BE2C (cell line): ENCODE results near the gene GH1.
"Not testable (repeated sequence)": the region's sequence is repeated elsewhere in the genome, so short reads cannot be mapped to it uniquely, and the experiment has no call there.

Source experiments
- DNase-seq: peaks from one replicate; pipeline ENCODE4 v3.0.0-alpha.2; 2020
- H3K27me3 ChIP-seq: fragments of 250-450 bp; sonication (Bioruptor Pico); 2 replicates; pipeline ENCODE4 v1.5.1; 2020; ENCODE audit warnings: mild to moderate bottlenecking
- H3K36me3 ChIP-seq: fragments of 250-450 bp; sonication (Bioruptor Pico); 2 replicates; pipeline ENCODE4 v1.5.1; 2020; ENCODE audit warnings: mild to moderate bottlenecking
- H3K4me1 ChIP-seq: fragments of 250-450 bp; sonication (Bioruptor Pico); 2 replicates; pipeline ENCODE4 v1.5.1; 2020
- H3K4me3 ChIP-seq: 2 replicates; pipeline ENCODE4 v1.5.1; 2011; ENCODE audit warnings: low read depth, low read length
- H3K9me3 ChIP-seq: fragments of 250-450 bp; sonication (Bioruptor Pico); 2 replicates; pipeline ENCODE4 v1.5.1; 2020
- CTCF ChIP-seq: IDR thresholded peaks from 2 replicates; pipeline ENCODE4 v1.5.1; 2012; ENCODE audit warnings: mild to moderate bottlenecking, low read depth, low read length

The GH1 gene

GRCh38 chr17:63925615-63926014, 7.0 kb upstream of the GH1 start:
- Histone ChIP-seq H3K9me3 (no peaks in the 10 kb centered on the region), H3K4me3 (no peak overlapping the region), H3K4me1 (no peaks in the 10 kb centered on the region), H3K36me3 (no peaks in the 10 kb centered on the region), H3K27me3 (no peaks in the 10 kb centered on the region)
- no peak for DNase-seq
- no peak for TF ChIP-seq CTCF

GRCh38 chr17:63922402-63922801, 3.8 kb upstream of the GH1 start:
- H3K4me3 ChIP-seq, H3K4me1 ChIP-seq, H3K27me3 ChIP-seq, DNase-seq, H3K36me3 ChIP-seq, H3K9me3 ChIP-seq: not testable (repeated sequence)

- H3K36me3 ChIP-seq, H3K27me3 ChIP-seq, H3K4me3 ChIP-seq, DNase-seq, H3K9me3 ChIP-seq, H3K4me1 ChIP-seq: not testable (repeated sequence)
Observed at GRCh38 chr17:63920779-63921178, 2.1 kb upstream of the GH1 start.

GRCh38 chr17:63920050-63920449, 1.4 kb upstream of the GH1 start:
- H3K4me3 ChIP-seq, H3K36me3 ChIP-seq, DNase-seq, H3K9me3 ChIP-seq, H3K27me3 ChIP-seq, H3K4me1 ChIP-seq: not testable (repeated sequence)

- DNase-seq, result peak; percentile 66
- peak; percentile 93 for TF ChIP-seq CTCF
- H3K27me3 ChIP-seq, result no peaks in the 10 kb centered on the region
- H3K36me3 ChIP-seq, result no peaks in the 10 kb centered on the region
- H3K4me3 ChIP-seq, result no peak overlapping the region
- H3K9me3 ChIP-seq, result no peaks in the 10 kb centered on the region
- H3K4me1 ChIP-seq, result no peaks in the 10 kb centered on the region
Observed at GRCh38 chr17:63919311-63919723, 678 bp upstream of the GH1 start.

- peak; percentile 20; the same call in 1 of the 2 replicates for TF ChIP-seq CTCF
- DNase-seq, result no peak
- Histone ChIP-seq H3K36me3 (no peaks in the 10 kb centered on the region), H3K4me3 (no peak overlapping the region), H3K4me1 (no peaks in the 10 kb centered on the region), H3K9me3 (no peaks in the 10 kb centered on the region), H3K27me3 (no peaks in the 10 kb centered on the region)
Observed at GRCh38 chr17:63918305-63918704, 334 bp downstream of the GH1 start.

GRCh38 chr17:63917646-63918045, 993 bp downstream of the GH1 start:
- H3K4me3 ChIP-seq, result no peak overlapping the region
- no peak for TF ChIP-seq CTCF
- H3K4me1 ChIP-seq, result no peaks in the 10 kb centered on the region
- H3K27me3 ChIP-seq, result no peaks in the 10 kb centered on the region
- H3K36me3 ChIP-seq, result no peaks in the 10 kb centered on the region
- DNase-seq, result no peak
- no peaks in the 10 kb centered on the region for H3K9me3 ChIP-seq

GRCh38 chr17:63917206-63917605, 1.4 kb downstream of the GH1 start:
- H3K9me3 ChIP-seq, H3K27me3 ChIP-seq, H3K4me1 ChIP-seq, H3K4me3 ChIP-seq, DNase-seq, H3K36me3 ChIP-seq: not testable (repeated sequence)
